Keratinocyte (primary cell): ENCODE data around the gene RABL6. TPM values are rescaled to one million over a fixed set of nuclear protein-coding genes. Genes with fewer than 3 reads are reported as not detected.

Experiments used
- DNase-seq: peaks from one replicate; pipeline ENCODE4 v3.0.0-alpha.2; 2011; ENCODE audit warnings: low read depth, missing footprints, low spot score
- FAIRE-seq: peaks from 2 replicates; lab custom pipeline; 2011; peaks lifted over from hg19 to GRCh38; lab: Jason Lieb, UNC
- H2AFZ ChIP-seq: 2 replicates; pipeline ENCODE4 v1.6.0; 2012; ENCODE audit warnings: low read length, control low read depth, inconsistent platforms; ENCODE audit not compliant: control insufficient read depth
- H3K27ac ChIP-seq: 2 replicates; pipeline ENCODE4 v1.5.1; 2011; ENCODE audit warnings: low read length; ENCODE audit not compliant: control insufficient read depth, insufficient read depth
- H3K27me3 ChIP-seq: 3 replicates; pipeline ENCODE4 v1.6.0; 2011; ENCODE audit warnings: low read length; ENCODE audit not compliant: control insufficient read depth, insufficient read depth; ENCODE audit errors: extremely low read depth
- H3K36me3 ChIP-seq, 2 experiments: 2 replicates in 1 of 2; 3 replicates in 1 of 2; pipeline ENCODE4 v1.5.1; 2011; ENCODE audit warnings: low read length in 2 of 2, mild to moderate bottlenecking in 1 of 2; ENCODE audit not compliant: control insufficient read depth in 2 of 2, insufficient read depth in 2 of 2; ENCODE audit errors: extremely low read depth in 1 of 2
- H3K4me1 ChIP-seq: 3 replicates; pipeline ENCODE4 v1.5.1; 2011; ENCODE audit warnings: low read length; ENCODE audit not compliant: control insufficient read depth, insufficient read depth; ENCODE audit errors: extremely low read depth
- H3K4me2 ChIP-seq: 3 replicates; pipeline ENCODE4 v1.6.0; 2011; ENCODE audit warnings: low read depth, low read length; ENCODE audit not compliant: control insufficient read depth, insufficient read depth; ENCODE audit errors: extremely low read depth
- H3K4me3 ChIP-seq, 3 experiments: fragments of 200-600 bp in 1 of 3; sonication (generic) in 1 of 3; 2 replicates in 2 of 3; 3 replicates in 1 of 3; pipeline ENCODE4 v1.5.1; 2011 to 2016; ENCODE audit warnings: low read length in 3 of 3, mild to moderate bottlenecking in 3 of 3, control low read depth in 2 of 3, inconsistent platforms in 1 of 3, low read depth in 1 of 3, mixed read lengths in 1 of 3, mixed run types in 1 of 3, moderate library complexity in 1 of 3; ENCODE audit not compliant: control insufficient read depth in 2 of 3, insufficient read depth in 2 of 3; ENCODE audit errors: extremely low read depth in 1 of 3
- H3K79me2 ChIP-seq: 2 replicates; pipeline ENCODE4 v1.6.0; 2012; ENCODE audit warnings: low read length; ENCODE audit not compliant: control insufficient read depth, insufficient read depth
- H3K9ac ChIP-seq: 3 replicates; pipeline ENCODE4 v1.6.0; 2011; ENCODE audit warnings: low read length; ENCODE audit not compliant: control insufficient read depth, insufficient read depth; ENCODE audit errors: extremely low read depth
- H3K9me1 ChIP-seq: 3 replicates; pipeline ENCODE4 v1.6.0; 2011; ENCODE audit warnings: low read length; ENCODE audit not compliant: control insufficient read depth, insufficient read depth; ENCODE audit errors: extremely low read depth
- H3K9me3 ChIP-seq: 2 replicates; pipeline ENCODE4 v1.5.1; 2012; ENCODE audit warnings: low read depth, low read length; ENCODE audit not compliant: control insufficient read depth
- H4K20me1 ChIP-seq: 3 replicates; pipeline ENCODE4 v1.6.0; 2011; ENCODE audit warnings: low read length; ENCODE audit not compliant: control insufficient read depth, insufficient read depth; ENCODE audit errors: extremely low read depth
- EZH2 ChIP-seq: IDR thresholded peaks from one replicate; pipeline ENCODE4 v1.6.1; 2012; ENCODE audit warnings: inconsistent platforms, mild to moderate bottlenecking, low read length, moderate library complexity
- dilution Hi-C: fragments of 300-500 bp; cut with MboI; formaldehyde crosslinking; loops from one replicate; pipeline ENCODE4 v1.7.0; 2020; ENCODE audit warnings: low sequenced_read_pairs; ENCODE audit not compliant: extremely low pct_ligation_motif_present
- polyA plus RNA-seq, 5 experiments: library from polyadenylated mRNA; depleted of rRNA in 3 of 5; stranded (reverse) in 3 of 5; stranded (forward) in 1 of 5; unstranded in 1 of 5; fragments of >200 nt; gene quantifications; 1 replicate in 1 of 5; 2 replicates in 3 of 5; 3 replicates in 1 of 5; pipeline versions ENCODE4 v1.2.1 to v1.2.3, GENCODE V29; 2011 to 2012; ENCODE audit warnings: missing spikeins in 2 of 5, low read depth in 1 of 5, low replicate concordance in 1 of 5
- TF ChIP-seq, protein P1 (sequence below), 3 experiments: IDR thresholded peaks in 1 of 3; conservative IDR thresholded peaks in 1 of 3; optimal IDR thresholded peaks in 1 of 3; 2 replicates in 2 of 3; 3 replicates in 1 of 3; pipeline versions ENCODE3 to v1.5.1; 2011; ENCODE audit warnings: low read length in 3 of 3, mild to moderate bottlenecking in 3 of 3, moderate library complexity in 2 of 3, control low read depth in 1 of 3, inconsistent platforms in 1 of 3; ENCODE audit not compliant: insufficient read depth in 2 of 3; ENCODE audit errors: extremely low read depth in 1 of 3

The RABL6 gene
- polyA plus RNA-seq, 1 donor (not counting 4 experiments of a cell fraction or from before 2014, with no cell fraction given) = 46.3 TPM

DNA sequence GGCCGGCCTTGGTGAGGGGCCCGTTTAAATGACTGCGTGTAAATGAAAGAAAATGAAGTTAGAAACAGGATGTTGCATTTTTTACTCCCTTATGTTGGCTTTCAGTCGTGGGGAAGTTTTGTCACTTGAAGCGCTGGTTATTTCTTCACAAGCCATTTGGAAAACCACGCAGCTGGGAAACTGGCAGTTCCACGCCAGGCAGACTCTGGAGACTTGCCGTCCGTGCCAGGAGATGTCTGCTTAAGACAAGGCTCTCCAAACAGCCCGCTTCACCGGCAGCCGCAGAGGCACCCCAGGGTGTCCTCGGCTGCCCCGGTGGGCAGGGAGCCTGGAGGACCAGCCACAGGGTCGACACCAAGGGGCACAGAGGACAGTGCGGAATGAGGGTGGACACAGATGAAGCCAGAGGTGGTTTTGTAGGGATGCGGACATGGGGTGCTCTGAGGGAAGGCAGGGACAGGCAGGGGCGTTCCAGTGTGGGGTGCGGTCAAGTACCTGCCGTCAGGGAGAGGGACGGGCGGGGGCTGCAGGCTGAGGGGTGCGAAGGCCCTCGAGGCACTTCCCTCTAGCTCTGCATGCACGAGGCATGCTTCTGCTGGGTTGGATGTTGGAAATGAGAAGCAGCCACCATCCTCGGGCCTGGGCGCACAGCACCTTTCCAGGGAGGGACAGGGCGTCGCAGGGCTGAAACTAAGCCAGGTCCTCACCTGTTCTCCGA lies 23.4 kb downstream of the RABL6 start:
- no peak for FAIRE-seq
- Histone ChIP-seq H3K79me2 (no peaks in the 10 kb centered on the region), H3K36me3 (peaks cover 16 to 36% of the 10 kb centered on the region in 2 experiments), H2AFZ (no peak overlapping the region), H3K4me3 (no peak overlapping the region), H3K4me1 (no peaks in the 10 kb centered on the region), H3K9me1 (no peaks in the 10 kb centered on the region), H3K27ac (no peak overlapping the region), H4K20me1 (no peaks in the 10 kb centered on the region), H3K27me3 (no peaks in the 10 kb centered on the region), H3K9ac (no peak overlapping the region), H3K4me2 (no peak overlapping the region), H3K9me3 (no peaks in the 10 kb centered on the region)
- TF ChIP-seq, protein P1, sequence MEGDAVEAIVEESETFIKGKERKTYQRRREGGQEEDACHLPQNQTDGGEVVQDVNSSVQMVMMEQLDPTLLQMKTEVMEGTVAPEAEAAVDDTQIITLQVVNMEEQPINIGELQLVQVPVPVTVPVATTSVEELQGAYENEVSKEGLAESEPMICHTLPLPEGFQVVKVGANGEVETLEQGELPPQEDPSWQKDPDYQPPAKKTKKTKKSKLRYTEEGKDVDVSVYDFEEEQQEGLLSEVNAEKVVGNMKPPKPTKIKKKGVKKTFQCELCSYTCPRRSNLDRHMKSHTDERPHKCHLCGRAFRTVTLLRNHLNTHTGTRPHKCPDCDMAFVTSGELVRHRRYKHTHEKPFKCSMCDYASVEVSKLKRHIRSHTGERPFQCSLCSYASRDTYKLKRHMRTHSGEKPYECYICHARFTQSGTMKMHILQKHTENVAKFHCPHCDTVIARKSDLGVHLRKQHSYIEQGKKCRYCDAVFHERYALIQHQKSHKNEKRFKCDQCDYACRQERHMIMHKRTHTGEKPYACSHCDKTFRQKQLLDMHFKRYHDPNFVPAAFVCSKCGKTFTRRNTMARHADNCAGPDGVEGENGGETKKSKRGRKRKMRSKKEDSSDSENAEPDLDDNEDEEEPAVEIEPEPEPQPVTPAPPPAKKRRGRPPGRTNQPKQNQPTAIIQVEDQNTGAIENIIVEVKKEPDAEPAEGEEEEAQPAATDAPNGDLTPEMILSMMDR (optimal IDR thresholded peaks at IDR 0.05 in 1 of 3, IDR thresholded peaks at IDR 0.05 in 1 of 3, conservative IDR thresholded peaks at IDR 0.05 in 1 of 3; ENCODE audit: extremely low read depth in 1 of 3, insufficient read depth in 2 of 3, low read length in 3 of 3) = no peak
- TF ChIP-seq EZH2 = no peak
- no peak for DNase-seq
- dilution Hi-C loops = no loop called here

- FAIRE-seq = no peak
- Histone ChIP-seq H3K27me3 (no peaks in the 10 kb centered on the region), H3K27ac (no peak overlapping the region), H3K9me3 (no peaks in the 10 kb centered on the region), H3K4me2 (no peak overlapping the region), H3K4me1 (no peaks in the 10 kb centered on the region), H3K79me2 (no peaks in the 10 kb centered on the region), H3K9ac (no peak overlapping the region), H4K20me1 (no peaks in the 10 kb centered on the region), H3K36me3 (peaks cover 16 to 33% of the 10 kb centered on the region in 2 experiments), H2AFZ (no peak overlapping the region), H3K4me3 (no peak overlapping the region), H3K9me1 (no peaks in the 10 kb centered on the region)
- TF ChIP-seq, protein P1 (optimal IDR thresholded peaks at IDR 0.05 in 1 of 3, IDR thresholded peaks at IDR 0.05 in 1 of 3, conservative IDR thresholded peaks at IDR 0.05 in 1 of 3; ENCODE audit: extremely low read depth in 1 of 3, insufficient read depth in 2 of 3, low read length in 3 of 3) = no peak
- TF ChIP-seq EZH2 = no peak
- DNase-seq = no peak
- dilution Hi-C loops = no loop called here
These were observed 24.0 kb downstream of the RABL6 start for GRCh38 chr9:136831720-136832104.
